ENCODE data around the gene ANKRD16.
"Not testable (repeated sequence)": the region's sequence is repeated elsewhere in the genome, so short reads cannot be mapped to it uniquely, and the experiment has no call there.

DNA sequence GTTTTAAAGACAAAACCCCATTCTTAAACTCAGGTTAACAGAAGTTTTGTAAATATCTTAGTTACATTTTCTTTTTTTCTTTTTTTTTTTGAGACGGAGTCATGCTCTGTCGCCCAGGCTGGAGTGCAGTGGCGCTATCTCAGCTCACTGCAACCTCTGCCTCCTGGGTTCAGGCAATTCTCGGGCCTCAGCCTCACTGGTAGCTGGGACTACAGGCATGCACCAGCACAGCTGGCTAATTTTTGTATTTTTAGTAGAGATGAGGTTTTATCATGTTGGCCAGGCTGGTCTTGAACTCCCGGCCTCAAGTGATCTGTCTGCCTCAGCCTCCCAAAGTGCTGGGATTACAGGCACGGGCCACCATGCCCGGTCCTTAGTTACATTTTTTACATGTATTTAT is 12.7 kb downstream of the ANKRD16 start:
- TF ChIP-seq CTCF (conservative IDR thresholded peaks at IDR 0.05; ENCODE audit: low read depth, low read length); EZH2phosphoT487 (IDR thresholded peaks at IDR 0.05; ENCODE audit: borderline replicate concordance, low read length): not testable (repeated sequence)

Measured in PC-3 (cell line).